ENCODE measurements around the gene CRADD. TPM values are rescaled to one million over a fixed set of nuclear protein-coding genes. Genes with fewer than 3 reads are reported as not detected.

Gene CRADD
- total and polyA plus RNA-seq, 2 donors (not counting 3 experiments of a cell fraction or from before 2014, with no cell fraction given) = 11.7 to 14.5 TPM

DNA sequence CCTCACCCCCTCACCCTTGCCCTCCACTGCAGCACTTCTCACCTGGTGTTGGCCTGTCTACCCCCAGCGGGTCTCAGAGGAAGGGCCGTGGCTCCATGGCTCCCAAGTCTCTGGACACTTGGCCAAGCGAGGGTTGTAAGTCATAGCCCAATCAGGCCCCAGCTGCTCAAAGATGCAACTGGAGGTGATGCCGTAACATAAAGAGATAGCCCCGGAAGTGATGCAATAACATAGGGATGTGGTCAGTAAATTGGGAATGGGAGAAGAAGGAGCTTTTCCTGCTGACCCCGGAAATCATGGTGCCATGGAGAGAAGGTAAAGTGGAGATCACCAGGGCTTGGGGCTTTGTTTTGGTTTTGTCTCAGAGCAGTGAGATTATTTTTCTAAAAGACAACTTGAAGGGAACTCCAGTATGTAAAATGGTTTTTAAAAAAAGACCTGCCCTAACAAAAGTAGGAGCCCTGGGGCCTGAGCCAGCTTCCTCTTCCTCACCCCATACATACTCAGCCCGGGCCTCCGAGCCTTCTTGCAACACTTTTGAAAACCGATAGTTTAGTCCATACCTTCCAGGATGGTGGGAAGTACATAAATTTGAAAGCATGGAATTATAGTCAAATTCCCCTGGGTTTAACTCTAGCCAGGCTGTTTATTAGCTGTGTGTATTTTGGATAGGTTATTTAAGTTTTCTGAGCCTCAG is 212.5 kb downstream of the CRADD start:
- POLR2A ChIA-PET = no interaction called here
- no peak for FAIRE-seq
- H3K27ac ChIP-seq (ENCODE audit: insufficient read depth, low read depth, low read length) = no peak overlapping the region
- TF ChIP-seq JUN (IDR thresholded peaks at IDR 0.05; ENCODE audit: borderline replicate concordance, insufficient read depth, insufficient read length, low read depth) (no peak), GATA2 (IDR thresholded peaks at IDR 0.05; ENCODE audit: insufficient read depth, insufficient read length, low read depth, low read length) (no peak)
- TF ChIP-seq, protein P1, sequence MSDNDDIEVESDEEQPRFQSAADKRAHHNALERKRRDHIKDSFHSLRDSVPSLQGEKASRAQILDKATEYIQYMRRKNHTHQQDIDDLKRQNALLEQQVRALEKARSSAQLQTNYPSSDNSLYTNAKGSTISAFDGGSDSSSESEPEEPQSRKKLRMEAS (IDR thresholded peaks at IDR 0.05; ENCODE audit: insufficient read depth, insufficient read length) = no peak
- no peaks in the 10 kb centered on the region for H3K79me2 ChIP-seq (ENCODE audit: control insufficient read depth, insufficient read depth, low read length)
- H3K4me2 ChIP-seq (ENCODE audit: insufficient read depth, low read length) = no peak overlapping the region
- dilution Hi-C loops (cut with MboI; ENCODE audit: extremely low pct_ligation_motif_present, low sequenced_read_pairs) = no loop called here
- H3K36me3 ChIP-seq (ENCODE audit: control insufficient read depth in 2 of 2, extremely low read depth in 1 of 2, insufficient read depth in 2 of 2, low read length in 2 of 2) = no peaks in the 10 kb centered on the region
- H3K4me1 ChIP-seq (ENCODE audit: control insufficient read depth, extremely low read depth, insufficient read depth, low read length) = no peaks in the 10 kb centered on the region
- no peak overlapping the region for H2AFZ ChIP-seq (ENCODE audit: low read depth, low read length)
- no peaks in the 10 kb centered on the region for H3K27me3 ChIP-seq (ENCODE audit: control insufficient read depth in 2 of 2, insufficient read depth in 2 of 2, low read length in 2 of 2)
- intact Hi-C loops (cut with micrococcal nuclease) = no loop called here
- H3K9ac ChIP-seq (replicated peaks; ENCODE audit: extremely low read depth, insufficient read depth, low read length) = no peak overlapping the region
- no peaks in the 10 kb centered on the region for H3K9me3 ChIP-seq (replicated peaks; ENCODE audit: control insufficient read depth, insufficient read depth, low read length)
- no peaks in the 10 kb centered on the region for H3K9me1 ChIP-seq (replicated peaks; ENCODE audit: control insufficient read depth, extremely low read depth, insufficient read depth, low read length)
- H4K20me1 ChIP-seq (replicated peaks; ENCODE audit: control insufficient read depth, extremely low read depth, insufficient read depth, low read length) = no peaks in the 10 kb centered on the region
- CTCF ChIA-PET = interaction anchor here (1.8 kb wide), 1 partner anchor 122 kb away, joined by 4 read pairs; no protein-coding TSS in a partner anchor
- no peak for DNase-seq (ENCODE audit: low read depth, low spot score)
- H3K4me3 ChIP-seq (replicated peaks in 1 of 3; ENCODE audit: insufficient read depth in 1 of 3, low read depth in 1 of 3, low read length in 3 of 3) = no peak overlapping the region
- no TSS peak for BruUV-seq (replicated peaks)

DNA sequence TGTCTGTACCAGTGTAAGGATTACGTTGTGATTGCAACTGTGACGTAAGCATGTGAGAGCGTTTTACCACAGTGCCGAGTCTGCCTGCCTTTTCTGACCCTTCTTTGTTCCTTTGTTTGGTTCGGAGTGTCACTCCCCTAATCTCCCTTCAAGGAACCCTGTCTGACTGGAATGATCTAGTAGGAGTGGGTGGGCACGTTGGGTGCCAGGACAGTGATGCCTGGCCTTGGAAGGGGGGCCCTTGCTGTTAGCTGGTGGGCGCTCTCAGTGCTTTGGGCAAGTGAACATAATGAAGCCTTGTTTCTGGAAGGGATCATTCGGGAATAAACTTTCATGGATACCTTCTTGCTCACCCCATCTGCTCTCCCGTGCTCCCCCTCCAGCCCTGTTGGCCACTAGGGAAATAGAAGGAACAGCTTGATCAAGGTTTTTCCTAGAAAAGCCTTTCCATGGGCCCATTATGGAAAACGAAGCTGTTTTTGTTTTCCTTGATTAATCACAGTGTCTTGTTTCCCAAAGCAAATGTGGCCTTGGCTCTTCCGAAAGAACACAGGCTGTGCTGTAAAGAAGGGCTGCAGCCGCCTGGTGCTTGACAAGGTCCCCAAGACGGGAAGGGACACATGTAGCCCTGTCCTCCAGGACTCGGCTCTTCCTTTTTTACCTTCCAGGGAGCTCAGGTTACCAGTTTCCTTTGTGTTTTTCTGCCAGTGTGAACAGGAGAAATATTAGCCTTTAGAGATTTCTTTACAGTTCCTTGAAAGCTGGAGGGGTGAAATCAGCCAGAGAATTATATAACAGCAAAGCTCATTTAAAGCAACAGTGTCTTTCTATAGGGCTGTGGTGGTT is 215.5 kb downstream of the CRADD start:
- H3K79me2 ChIP-seq (ENCODE audit: control insufficient read depth, insufficient read depth, low read length) = no peaks in the 10 kb centered on the region
- dilution Hi-C loops (cut with MboI; ENCODE audit: extremely low pct_ligation_motif_present, low sequenced_read_pairs) = no loop called here
- no peak overlapping the region for H3K4me3 ChIP-seq (replicated peaks in 1 of 3; ENCODE audit: insufficient read depth in 1 of 3, low read depth in 1 of 3, low read length in 3 of 3)
- TF ChIP-seq FOS (IDR thresholded peaks at IDR 0.05; ENCODE audit: borderline replicate concordance, insufficient read depth, low read length) (no peak), POLR2A (IDR thresholded peaks at IDR 0.05; ENCODE audit: low read depth, low read length) (no peak), POLR2AphosphoS5 (IDR thresholded peaks at IDR 0.05; ENCODE audit: insufficient read depth, low read depth, low read length) (no peak), JUN (IDR thresholded peaks at IDR 0.05; ENCODE audit: borderline replicate concordance, insufficient read depth, insufficient read length, low read depth) (no peak), GATA2 (IDR thresholded peaks at IDR 0.05; ENCODE audit: insufficient read depth, insufficient read length, low read depth, low read length) (no peak), EZH2 (IDR thresholded peaks at IDR 0.05; ENCODE audit: borderline replicate concordance, low read depth, low read length, severe bottlenecking) (no peak), MYC (IDR thresholded peaks at IDR 0.05; ENCODE audit: low read depth, low read length) (no peak)
- TF ChIP-seq, protein P1 (IDR thresholded peaks at IDR 0.05; ENCODE audit: insufficient read depth, insufficient read length) = no peak
- TF ChIP-seq, protein P2, sequence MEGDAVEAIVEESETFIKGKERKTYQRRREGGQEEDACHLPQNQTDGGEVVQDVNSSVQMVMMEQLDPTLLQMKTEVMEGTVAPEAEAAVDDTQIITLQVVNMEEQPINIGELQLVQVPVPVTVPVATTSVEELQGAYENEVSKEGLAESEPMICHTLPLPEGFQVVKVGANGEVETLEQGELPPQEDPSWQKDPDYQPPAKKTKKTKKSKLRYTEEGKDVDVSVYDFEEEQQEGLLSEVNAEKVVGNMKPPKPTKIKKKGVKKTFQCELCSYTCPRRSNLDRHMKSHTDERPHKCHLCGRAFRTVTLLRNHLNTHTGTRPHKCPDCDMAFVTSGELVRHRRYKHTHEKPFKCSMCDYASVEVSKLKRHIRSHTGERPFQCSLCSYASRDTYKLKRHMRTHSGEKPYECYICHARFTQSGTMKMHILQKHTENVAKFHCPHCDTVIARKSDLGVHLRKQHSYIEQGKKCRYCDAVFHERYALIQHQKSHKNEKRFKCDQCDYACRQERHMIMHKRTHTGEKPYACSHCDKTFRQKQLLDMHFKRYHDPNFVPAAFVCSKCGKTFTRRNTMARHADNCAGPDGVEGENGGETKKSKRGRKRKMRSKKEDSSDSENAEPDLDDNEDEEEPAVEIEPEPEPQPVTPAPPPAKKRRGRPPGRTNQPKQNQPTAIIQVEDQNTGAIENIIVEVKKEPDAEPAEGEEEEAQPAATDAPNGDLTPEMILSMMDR (IDR thresholded peaks at IDR 0.05; ENCODE audit: extremely low read depth in 1 of 2, insufficient read depth in 1 of 2, low read depth in 1 of 2, low read length in 2 of 2) = no peak
- POLR2A ChIA-PET = no interaction called here
- DNase-seq (ENCODE audit: low read depth, low spot score) = no peak
- no peak overlapping the region for H3K27ac ChIP-seq (ENCODE audit: insufficient read depth, low read depth, low read length)
- no peak for FAIRE-seq
- intact Hi-C loops (cut with micrococcal nuclease) = no loop called here
- H2AFZ ChIP-seq (ENCODE audit: low read depth, low read length) = no peak overlapping the region
- H4K20me1 ChIP-seq (replicated peaks; ENCODE audit: control insufficient read depth, extremely low read depth, insufficient read depth, low read length) = no peaks in the 10 kb centered on the region
- no peak overlapping the region for H3K9ac ChIP-seq (replicated peaks; ENCODE audit: extremely low read depth, insufficient read depth, low read length)
- H3K27me3 ChIP-seq (ENCODE audit: control insufficient read depth in 2 of 2, insufficient read depth in 2 of 2, low read length in 2 of 2) = no peaks in the 10 kb centered on the region
- CTCF ChIA-PET = interaction anchor here (1.6 to 1.9 kb wide), 2 partner anchors 10 to 126 kb away, joined by 3 to 6 read pairs; no protein-coding TSS in a partner anchor
- no peaks in the 10 kb centered on the region for H3K4me1 ChIP-seq (ENCODE audit: control insufficient read depth, extremely low read depth, insufficient read depth, low read length)
- BruUV-seq (replicated peaks) = no TSS peak
- H3K4me2 ChIP-seq (ENCODE audit: insufficient read depth, low read length) = no peak overlapping the region
- H3K36me3 ChIP-seq (ENCODE audit: control insufficient read depth in 2 of 2, extremely low read depth in 1 of 2, insufficient read depth in 2 of 2, low read length in 2 of 2) = no peaks in the 10 kb centered on the region
- no peaks in the 10 kb centered on the region for H3K9me1 ChIP-seq (replicated peaks; ENCODE audit: control insufficient read depth, extremely low read depth, insufficient read depth, low read length)
- no peaks in the 10 kb centered on the region for H3K9me3 ChIP-seq (replicated peaks; ENCODE audit: control insufficient read depth, insufficient read depth, low read length)
